Upper lobe of right lung (tissue), 1 donor: ENCODE results near the gene DZIP1L. TPM values are rescaled to one million over a fixed set of nuclear protein-coding genes. Genes with fewer than 3 reads are reported as not detected.

Experiments
- ATAC-seq: fragments of 200-7000 bp; cut with Tn5 transposase; one replicate; pipeline ENCODE4 v1.9.1; 2020; ENCODE audit warnings: mild to moderate bottlenecking, moderate library complexity
- DNase-seq: peaks from one replicate; pipeline ENCODE4 v3.0.0-alpha.2; 2020
- H3K27ac ChIP-seq: fragments of 200-600 bp; one replicate; pipeline ENCODE4 v1.8.0; 2022
- H3K27me3 ChIP-seq: fragments of 200-600 bp; one replicate; pipeline ENCODE4 v1.8.0; 2022; ENCODE audit warnings: mild to moderate bottlenecking
- H3K36me3 ChIP-seq: fragments of 200-600 bp; one replicate; pipeline ENCODE4 v1.8.0; 2022
- H3K4me1 ChIP-seq: fragments of 200-600 bp; one replicate; pipeline ENCODE4 v1.8.0; 2022
- H3K4me3 ChIP-seq: fragments of 200-600 bp; one replicate; pipeline ENCODE4 v1.8.0; 2022; ENCODE audit warnings: mild to moderate bottlenecking
- H3K9me3 ChIP-seq: fragments of 200-600 bp; one replicate; pipeline ENCODE4 v1.8.0; 2022
- intact Hi-C: fragments of 100-400 bp; cut with DNase I; formaldehyde crosslinking; loops from one replicate; pipeline ENCODE4 v1.11.0; 2022
- total RNA-seq: library from RNA; stranded (reverse); fragmentation: NEBNext Ultra II Directional; extraction: Animal tissue kit (Norgen Biotek cat#: 25700); gene quantifications from one replicate; pipeline ENCODE4 v1.2.1, GENCODE V29; 2021
- TF ChIP-seq, protein P1 (sequence below): fragments of 200-600 bp; IDR thresholded peaks from one replicate; pipeline ENCODE4 v1.8.0; 2022; ENCODE audit warnings: antibody characterized with exemption
- donor health status: DM: no; HTN: yes; CAD: no; lungs with severe emphysema.

The DZIP1L gene
- total RNA-seq, 1 donor from 2014 or later, result 8.1 TPM

DNA sequence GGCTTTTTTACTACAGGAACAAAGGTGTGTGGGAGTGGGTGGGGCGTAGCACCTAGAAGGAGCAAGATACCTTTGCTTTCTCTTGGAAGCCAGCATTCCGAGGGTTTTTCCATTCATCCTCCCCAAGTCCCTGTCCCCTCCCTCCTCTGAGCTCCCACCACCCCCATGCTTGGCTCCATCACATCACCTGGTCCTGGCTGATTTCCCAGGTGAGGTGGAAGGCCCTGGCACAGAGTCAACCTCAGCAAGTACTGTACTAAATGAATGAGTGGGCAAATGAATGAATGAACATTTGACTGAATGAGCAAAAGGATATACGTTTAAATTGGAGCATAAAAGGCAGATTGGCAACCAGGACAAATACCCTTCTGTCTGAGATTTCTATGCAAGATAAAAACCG, 45.4 kb downstream of the DZIP1L start:
- Histone ChIP-seq H3K27ac (no peak overlapping the region), H3K4me1 (no peaks in the 10 kb centered on the region), H3K4me3 (no peak overlapping the region), H3K9me3 (no peaks in the 10 kb centered on the region), H3K36me3 (no peaks in the 10 kb centered on the region), H3K27me3 (no peaks in the 10 kb centered on the region)
- TF ChIP-seq, protein P1, sequence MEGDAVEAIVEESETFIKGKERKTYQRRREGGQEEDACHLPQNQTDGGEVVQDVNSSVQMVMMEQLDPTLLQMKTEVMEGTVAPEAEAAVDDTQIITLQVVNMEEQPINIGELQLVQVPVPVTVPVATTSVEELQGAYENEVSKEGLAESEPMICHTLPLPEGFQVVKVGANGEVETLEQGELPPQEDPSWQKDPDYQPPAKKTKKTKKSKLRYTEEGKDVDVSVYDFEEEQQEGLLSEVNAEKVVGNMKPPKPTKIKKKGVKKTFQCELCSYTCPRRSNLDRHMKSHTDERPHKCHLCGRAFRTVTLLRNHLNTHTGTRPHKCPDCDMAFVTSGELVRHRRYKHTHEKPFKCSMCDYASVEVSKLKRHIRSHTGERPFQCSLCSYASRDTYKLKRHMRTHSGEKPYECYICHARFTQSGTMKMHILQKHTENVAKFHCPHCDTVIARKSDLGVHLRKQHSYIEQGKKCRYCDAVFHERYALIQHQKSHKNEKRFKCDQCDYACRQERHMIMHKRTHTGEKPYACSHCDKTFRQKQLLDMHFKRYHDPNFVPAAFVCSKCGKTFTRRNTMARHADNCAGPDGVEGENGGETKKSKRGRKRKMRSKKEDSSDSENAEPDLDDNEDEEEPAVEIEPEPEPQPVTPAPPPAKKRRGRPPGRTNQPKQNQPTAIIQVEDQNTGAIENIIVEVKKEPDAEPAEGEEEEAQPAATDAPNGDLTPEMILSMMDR, result no peak
- ATAC-seq (no peak), DNase-seq (no peak)
- intact Hi-C loops, result loop anchor here (5.0 kb wide), 1 partner anchor 47 kb away; the partner anchor contains the start of gene DZIP1L

DNA sequence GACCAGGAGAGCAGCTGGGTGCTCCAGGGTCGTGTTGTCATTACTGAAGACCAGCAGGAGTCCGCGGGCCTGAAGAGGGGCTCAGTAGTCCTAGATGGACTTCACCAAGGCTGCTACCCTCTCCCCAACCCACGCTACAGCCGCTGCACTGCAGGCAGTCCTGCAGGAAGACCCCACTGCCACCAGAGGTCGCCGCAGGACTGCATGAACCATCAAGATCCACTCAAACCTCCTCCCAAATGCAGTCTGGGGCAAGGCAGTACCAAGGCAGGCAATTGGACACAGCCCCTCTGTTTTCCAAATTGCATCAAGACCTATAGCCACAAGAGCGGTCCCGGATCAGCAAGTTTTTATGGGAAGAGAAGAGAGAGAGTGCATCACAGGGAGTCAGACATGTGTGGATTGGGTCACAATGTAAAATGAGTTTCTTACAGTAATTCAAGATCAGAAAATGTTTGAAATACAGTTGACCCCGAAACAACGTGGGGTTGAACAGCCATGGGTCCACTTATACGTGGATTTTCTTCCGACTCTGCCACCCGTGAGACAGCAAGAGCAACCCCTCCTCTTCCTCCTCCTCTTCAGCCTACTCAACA, 46.7 kb downstream of the DZIP1L start:
- intact Hi-C loops, result no loop called here
- H3K27me3 ChIP-seq, result no peaks in the 10 kb centered on the region
- TF ChIP-seq, protein P1, result peak; percentile 97
- H3K36me3 ChIP-seq, result peaks cover 8% of the 10 kb centered on the region
- H3K27ac ChIP-seq, result no peak overlapping the region
- H3K4me3 ChIP-seq, result no peak overlapping the region
- no peaks in the 10 kb centered on the region for H3K9me3 ChIP-seq
- ATAC-seq (peak; percentile 95), DNase-seq (peak; percentile 88)
- no peaks in the 10 kb centered on the region for H3K4me1 ChIP-seq

DNA sequence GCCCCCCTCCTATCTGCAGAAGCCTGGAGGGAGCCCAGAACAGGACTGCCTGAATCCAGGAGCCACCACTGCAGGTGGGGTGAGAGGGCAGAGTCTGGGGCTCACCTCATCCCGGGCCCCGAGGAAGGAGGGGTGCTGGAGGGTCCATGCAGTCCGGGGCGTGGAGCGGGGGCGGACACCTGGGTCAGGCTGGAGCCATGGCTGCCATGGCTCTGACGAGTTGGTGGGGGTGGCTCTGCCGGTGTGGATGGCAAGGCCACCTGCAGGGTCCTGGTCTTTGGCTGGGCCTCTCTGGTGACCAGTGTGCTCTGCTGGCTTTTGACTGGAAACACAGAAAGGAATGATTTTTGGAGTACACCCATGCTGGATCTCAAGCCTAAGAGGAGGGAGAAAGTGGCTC, 47.4 kb downstream of the DZIP1L start:
- no peak for DNase-seq
- TF ChIP-seq, protein P1, result no peak
- intact Hi-C loops, result no loop called here
- no peak overlapping the region for H3K4me3 ChIP-seq
- no peak for ATAC-seq
- H3K27ac ChIP-seq, result no peak overlapping the region
- no peaks in the 10 kb centered on the region for H3K27me3 ChIP-seq
- H3K9me3 ChIP-seq, result no peaks in the 10 kb centered on the region
- H3K4me1 ChIP-seq, result no peaks in the 10 kb centered on the region
- H3K36me3 ChIP-seq, result peaks cover 15% of the 10 kb centered on the region

DNA sequence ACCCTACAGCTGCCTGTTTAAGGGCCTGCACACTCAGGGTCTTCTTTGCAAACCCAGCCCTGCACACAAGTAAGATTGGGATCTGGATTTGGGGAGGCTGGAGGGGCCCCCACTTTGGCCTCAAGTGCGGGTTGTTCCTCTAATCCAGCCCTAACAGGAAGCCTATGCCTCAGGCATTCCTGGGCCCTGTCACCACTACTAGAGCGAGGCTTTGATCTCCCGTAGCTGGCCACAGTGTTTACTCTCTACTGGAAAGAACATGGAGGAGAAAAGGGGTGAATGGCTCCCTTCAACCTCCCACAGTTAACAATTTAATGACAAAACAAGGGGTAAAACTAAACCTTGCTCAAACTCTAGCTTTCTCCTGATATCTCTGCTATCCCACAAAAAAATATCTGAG, 48.4 kb downstream of the DZIP1L start:
- Histone ChIP-seq H3K27me3 (no peaks in the 10 kb centered on the region), H3K4me3 (no peak overlapping the region), H3K27ac (no peak overlapping the region), H3K9me3 (no peaks in the 10 kb centered on the region), H3K4me1 (no peaks in the 10 kb centered on the region), H3K36me3 (peaks cover 17% of the 10 kb centered on the region)
- TF ChIP-seq, protein P1, result no peak
- DNase-seq (no peak), ATAC-seq (no peak)
- intact Hi-C loops, result no loop called here

DNA sequence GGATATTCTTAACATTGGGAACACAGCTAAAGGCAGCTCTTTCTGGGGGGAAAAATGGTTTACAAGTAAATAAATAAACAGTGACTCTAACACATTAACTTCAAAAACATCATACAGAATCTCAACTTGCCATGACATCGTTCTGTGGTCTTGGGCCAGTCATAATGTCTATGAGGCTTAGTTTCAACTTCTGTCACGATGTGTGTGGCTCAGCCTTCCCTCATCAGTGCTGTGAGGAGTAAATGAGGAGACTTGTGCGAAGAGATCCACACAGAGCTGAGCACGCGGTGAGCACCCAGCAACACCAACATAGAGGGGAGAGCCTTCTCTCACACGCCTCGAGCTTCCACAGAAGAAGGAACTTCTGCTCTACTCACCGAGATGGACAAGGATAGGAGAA, 49.0 kb downstream of the DZIP1L start:
- DNase-seq (no peak), ATAC-seq (no peak)
- Histone ChIP-seq H3K27ac (no peak overlapping the region), H3K4me1 (no peaks in the 10 kb centered on the region), H3K27me3 (no peaks in the 10 kb centered on the region), H3K9me3 (no peaks in the 10 kb centered on the region), H3K4me3 (no peak overlapping the region), H3K36me3 (peaks cover 17% of the 10 kb centered on the region)
- TF ChIP-seq, protein P1, result no peak
- intact Hi-C loops, result no loop called here

DNA sequence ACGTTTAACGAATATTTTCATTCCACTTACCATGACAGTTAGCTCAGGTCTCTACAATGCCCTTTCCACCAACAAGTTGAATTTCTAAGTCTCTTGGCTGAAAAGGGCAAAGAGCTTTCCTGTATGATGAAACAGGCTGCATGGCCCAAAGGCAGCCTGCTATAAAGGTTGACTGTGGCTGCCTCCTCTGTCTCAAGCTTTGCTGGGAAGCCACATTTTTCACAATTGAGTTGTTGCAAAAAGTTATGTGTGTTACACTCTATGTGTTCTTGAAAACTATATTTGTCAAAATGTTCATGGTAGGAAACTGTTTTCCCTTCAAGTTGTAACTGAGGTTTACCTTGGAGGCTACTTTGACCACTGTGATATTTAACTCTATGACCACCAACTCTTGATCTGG, 49.5 kb downstream of the DZIP1L start:
- TF ChIP-seq, protein P1, result no peak
- no peak for DNase-seq
- no peak for ATAC-seq
- H3K27ac ChIP-seq, result no peak overlapping the region
- H3K4me1 ChIP-seq, result no peaks in the 10 kb centered on the region
- H3K36me3 ChIP-seq, result peaks cover 17% of the 10 kb centered on the region
- H3K27me3 ChIP-seq, result no peaks in the 10 kb centered on the region
- intact Hi-C loops, result no loop called here
- no peaks in the 10 kb centered on the region for H3K9me3 ChIP-seq
- no peak overlapping the region for H3K4me3 ChIP-seq
